IPS-NIHi11 (cell line): ENCODE measurements around the gene SLFN12.
"Not testable (repeated sequence)": the region's sequence is repeated elsewhere in the genome, so short reads cannot be mapped to it uniquely, and the experiment has no call there.

Source experiments
- DNase-seq: peaks from one replicate; pipeline ENCODE4 v3.0.0; 2012; ENCODE audit warnings: mixed read lengths, low spot score

The SLFN12 gene

GRCh38 chr17:35407531-35407930 lies 24.8 kb downstream of the SLFN12 start:
- peak; percentile 17 for DNase-seq

- DNase-seq: no peak
Observed at GRCh38 chr17:35406568-35406967, 25.7 kb downstream of the SLFN12 start.

GRCh38 chr17:35404360-35404759 lies 27.9 kb downstream of the SLFN12 start:
- DNase-seq: no peak

GRCh38 chr17:35393783-35394182 lies 38.5 kb downstream of the SLFN12 start:
- DNase-seq: not testable (repeated sequence)

- DNase-seq: no peak
Observed at GRCh38 chr17:35390663-35391062, 41.6 kb downstream of the SLFN12 start.

GRCh38 chr17:35390156-35390555 lies 42.1 kb downstream of the SLFN12 start:
- peak; percentile 15 for DNase-seq

- DNase-seq: no peak
Observed at GRCh38 chr17:35387496-35387895, 44.8 kb downstream of the SLFN12 start.

GRCh38 chr17:35377706-35378105 lies 54.6 kb downstream of the SLFN12 start:
- no peak for DNase-seq

GRCh38 chr17:35377068-35377467 lies 55.2 kb downstream of the SLFN12 start:
- no peak for DNase-seq

- no peak for DNase-seq
Observed at GRCh38 chr17:35376245-35376644, 56.1 kb downstream of the SLFN12 start.

GRCh38 chr17:35374766-35375344 lies 57.4 kb downstream of the SLFN12 start:
- no peak for DNase-seq

GRCh38 chr17:35373984-35374765 lies 58.1 kb downstream of the SLFN12 start:
- DNase-seq: peak; percentile 38

GRCh38 chr17:35373534-35373983 lies 58.7 kb downstream of the SLFN12 start, which contains the start of gene SLFN11:
SLFN11 (minus strand) TSS chr17:35373621; CDS start chr17:35363807, 9,814 bp downstream.
- DNase-seq: peak; percentile 37

- peak; percentile 35 for DNase-seq
Observed at GRCh38 chr17:35372846-35373533, 59.3 kb downstream of the SLFN12 start.

- no peak for DNase-seq
Observed at GRCh38 chr17:35371934-35372333, 60.4 kb downstream of the SLFN12 start.

- DNase-seq: no peak
Observed at GRCh38 chr17:35368081-35368830, 64.0 kb downstream of the SLFN12 start.

- no peak for DNase-seq
Observed at GRCh38 chr17:35361027-35361426, 71.3 kb downstream of the SLFN12 start.
